NOMO-1 treated with DMSO at 0.1 percent for 48 hours (cell line): ENCODE data around the gene DOK3.
"Not testable (repeated sequence)": the region's sequence is repeated elsewhere in the genome, so short reads cannot be mapped to it uniquely, and the experiment has no call there.

ENCODE experiments used
- DNase-seq: peaks from one replicate; lab custom pipeline; 2025; ENCODE audit not compliant: unreplicated experiment; lab: John Stamatoyannopoulos, UW

The DOK3 gene

DNA sequence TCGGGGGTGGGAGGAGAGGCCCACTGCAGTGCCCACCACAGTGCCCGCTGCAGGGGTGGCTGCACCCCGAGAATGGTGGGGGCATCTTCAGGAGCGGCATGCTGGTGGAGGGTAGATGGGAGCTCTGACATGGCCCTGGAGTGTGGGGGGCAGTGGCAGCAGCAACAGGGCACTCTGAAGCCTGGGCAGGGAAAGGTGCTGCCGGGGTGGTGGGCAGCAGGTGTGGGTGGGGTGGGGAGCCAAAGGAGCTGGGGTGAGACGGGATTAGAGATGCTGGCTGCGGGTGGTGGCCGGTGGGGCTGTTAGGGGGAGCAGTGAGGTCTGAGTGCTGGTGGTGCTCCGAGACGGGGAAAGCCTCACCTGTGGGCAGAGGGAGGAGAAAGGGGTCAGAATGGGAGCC lies 26.8 kb upstream of the DOK3 start:
- DNase-seq, result no peak

- no peak for DNase-seq
Observed at GRCh38 chr5:177535125-177535524, 25.5 kb upstream of the DOK3 start.

GRCh38 chr5:177534433-177534832 lies 24.8 kb upstream of the DOK3 start:
- not testable (repeated sequence) for DNase-seq

DNA sequence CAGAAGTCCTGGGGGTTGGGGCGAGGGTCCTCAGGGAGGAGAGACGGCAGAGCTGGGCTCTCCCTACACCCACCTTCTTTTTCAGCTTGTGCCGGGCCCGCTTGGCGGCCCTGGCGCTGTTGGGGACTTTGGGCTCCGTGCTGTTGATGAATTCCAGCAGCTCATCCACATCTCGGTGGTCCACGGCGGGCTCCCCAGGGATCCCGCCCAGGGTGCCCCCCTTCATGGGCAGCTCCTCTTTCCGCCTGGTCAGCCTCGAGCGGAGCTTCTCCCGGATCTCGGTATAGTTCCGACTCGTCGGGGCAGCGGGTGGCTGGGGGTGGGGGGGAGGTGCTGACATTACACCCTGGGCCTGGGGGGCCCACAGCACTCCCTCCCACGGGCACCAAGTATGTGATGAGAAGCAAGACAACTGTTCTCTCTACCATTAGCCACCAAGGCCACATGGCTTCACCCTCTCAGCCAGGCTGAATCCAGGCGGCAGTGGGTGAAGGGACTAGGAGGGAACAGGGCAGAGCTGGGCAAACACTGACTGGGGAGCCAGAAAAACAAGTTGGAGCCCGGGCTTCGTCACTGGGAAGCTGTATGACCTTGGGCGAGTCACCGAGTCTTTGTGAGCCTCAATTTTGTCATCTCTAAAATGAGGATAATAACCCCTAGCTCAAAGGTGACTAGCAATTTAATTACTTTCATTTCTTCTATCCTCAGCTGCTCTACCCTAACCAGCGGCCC lies 21.7 kb upstream of the DOK3 start:
- DNase-seq, result no peak

DNA sequence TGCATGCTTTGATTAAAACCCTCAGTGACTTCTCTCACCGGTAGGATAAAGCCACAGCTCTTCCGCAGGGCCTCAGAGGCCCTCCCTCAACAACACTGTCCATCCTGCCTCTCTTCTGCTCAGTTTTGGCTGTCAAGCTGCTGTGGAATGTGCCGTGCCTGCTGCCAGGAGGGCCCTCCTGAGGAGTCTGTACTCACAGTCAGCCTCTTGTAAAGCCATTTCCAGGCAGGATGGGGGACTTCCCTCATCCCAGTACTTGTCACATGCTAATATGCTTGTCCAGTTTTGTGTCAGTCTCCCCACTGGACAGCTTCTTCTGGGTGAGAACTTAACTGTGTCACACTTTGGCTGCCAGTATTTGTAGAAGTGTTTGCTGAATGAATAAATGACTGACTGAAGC lies 21.0 kb upstream of the DOK3 start:
- DNase-seq, result no peak

DNA sequence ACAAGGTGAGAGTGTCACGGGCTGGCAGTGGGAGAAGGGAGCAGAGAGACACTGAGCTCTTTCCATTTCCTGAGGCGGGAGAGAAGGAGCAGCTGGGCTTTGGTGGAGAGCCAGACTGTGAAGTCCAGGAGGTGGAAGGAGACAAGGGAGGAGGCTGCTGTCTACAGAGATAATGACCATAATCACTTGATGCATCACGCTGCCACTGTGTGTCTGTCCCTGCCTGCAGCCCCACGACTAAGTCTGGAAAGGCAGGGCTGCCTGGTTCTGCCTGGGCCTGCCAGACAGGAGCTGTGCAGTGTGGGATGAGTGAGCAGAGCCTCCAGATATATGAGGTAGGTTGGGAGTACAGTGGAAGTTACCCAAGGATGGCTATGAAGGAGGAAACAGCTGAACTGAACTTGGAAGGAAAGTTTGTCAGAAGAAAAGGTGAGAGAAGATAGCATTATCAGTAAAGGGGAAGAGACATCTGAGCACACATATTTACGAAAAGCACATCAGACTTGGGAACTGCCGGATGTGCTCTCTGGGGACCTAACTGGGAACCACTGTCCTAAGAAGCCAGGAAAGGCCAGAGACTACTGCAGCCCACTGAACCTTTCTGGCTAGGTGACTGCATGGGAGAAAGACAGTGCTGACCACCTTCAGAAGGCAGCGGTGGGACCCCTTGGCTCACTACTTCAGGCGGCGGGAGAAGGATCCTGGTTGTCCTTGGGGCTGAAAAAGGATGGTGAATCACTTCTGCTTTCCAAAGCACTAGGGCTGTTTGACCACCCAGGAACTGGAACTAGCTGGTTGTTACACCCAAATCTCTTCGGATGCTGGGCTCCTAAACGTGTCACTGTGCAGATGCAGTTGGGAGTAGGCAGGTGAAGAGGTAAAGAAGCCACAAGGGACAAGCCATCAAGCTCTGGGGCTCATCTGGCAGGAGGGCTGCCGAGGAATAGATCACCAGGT lies 19.9 kb upstream of the DOK3 start:
- DNase-seq, result no peak

- DNase-seq, result no peak
Observed at GRCh38 chr5:177528631-177529030, 19.0 kb upstream of the DOK3 start.

GRCh38 chr5:177527595-177527994 lies 18.0 kb upstream of the DOK3 start:
- DNase-seq, result no peak

DNA sequence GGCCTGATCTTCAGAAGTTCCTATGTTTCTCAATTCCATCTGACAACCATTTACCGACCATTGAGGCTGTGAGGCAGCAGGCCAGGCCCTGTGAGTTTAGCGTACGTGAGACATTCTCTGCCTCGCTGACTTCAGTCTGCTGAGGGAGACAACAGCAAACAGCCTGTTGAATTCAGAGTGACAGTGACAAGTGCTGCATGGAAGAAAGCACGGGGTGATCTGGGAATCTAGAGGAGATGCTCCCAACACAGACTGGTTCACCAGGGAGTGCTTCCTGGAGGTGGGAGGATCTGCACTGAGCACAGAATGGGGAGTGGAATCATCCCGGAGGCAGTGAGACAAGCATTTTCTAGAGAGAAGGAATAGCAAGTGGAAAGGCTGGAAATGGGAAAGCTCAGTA lies 17.2 kb upstream of the DOK3 start:
- DNase-seq, result no peak

GRCh38 chr5:177526191-177526590 lies 16.6 kb upstream of the DOK3 start:
- no peak for DNase-seq

DNA sequence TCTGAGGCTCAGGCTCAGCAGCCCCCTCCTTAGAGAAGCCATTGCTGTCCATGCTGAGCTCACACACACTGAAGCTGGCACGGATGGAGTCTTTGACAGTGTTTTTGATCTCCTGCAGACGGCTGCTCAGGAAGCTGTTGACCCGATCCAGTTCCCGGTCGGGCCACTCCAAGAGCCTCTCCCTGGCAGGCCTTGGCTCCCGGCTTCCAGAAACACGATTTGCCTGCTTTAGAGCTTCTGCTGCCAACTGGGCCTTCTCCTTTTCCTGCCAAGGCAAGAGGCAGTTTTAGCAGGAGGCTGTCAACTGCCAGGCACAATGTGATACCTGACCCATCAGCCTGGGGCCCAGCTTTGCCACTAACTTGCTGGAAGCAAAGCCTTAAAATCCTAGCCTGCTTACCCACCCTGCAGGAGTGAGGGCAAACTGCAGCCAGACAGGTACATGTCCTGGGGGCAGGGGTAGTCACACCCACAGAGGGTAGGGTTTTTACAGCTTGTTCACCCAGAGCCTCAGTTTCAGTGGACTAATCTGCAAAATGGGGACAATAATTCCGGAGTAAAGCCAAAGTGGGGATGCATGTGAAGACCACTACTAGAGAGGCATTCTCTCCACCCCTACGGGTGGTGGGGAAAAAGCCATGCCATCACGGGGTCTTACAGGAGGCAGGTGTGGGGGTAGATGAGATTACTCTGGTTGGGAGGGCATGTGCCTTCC lies 15.5 kb upstream of the DOK3 start:
- no peak for DNase-seq

DNA sequence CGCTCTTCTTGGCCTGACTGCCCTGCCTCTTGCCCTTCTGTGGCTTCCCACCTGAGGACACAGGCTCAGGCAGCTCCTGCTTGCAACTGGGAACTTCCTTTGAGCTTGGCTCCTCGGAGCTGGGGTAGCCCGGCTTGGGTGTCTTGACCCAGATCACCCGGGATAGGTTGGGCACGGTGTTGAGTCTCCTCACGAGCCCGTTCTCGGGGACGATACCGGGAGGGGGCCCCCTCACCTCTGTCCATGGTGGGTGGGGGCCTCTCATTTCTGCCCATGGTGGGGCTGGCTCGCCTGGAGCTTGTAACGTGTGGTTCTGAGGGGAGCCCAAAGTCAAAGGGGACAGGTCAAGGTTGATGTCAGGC lies 14.9 kb upstream of the DOK3 start:
- no peak for DNase-seq

GRCh38 chr5:177523711-177524538 lies 14.3 kb upstream of the DOK3 start:
- no peak for DNase-seq

GRCh38 chr5:177520916-177521513 lies 11.4 kb upstream of the DOK3 start:
- DNase-seq, result no peak

- DNase-seq, result no peak
Observed at GRCh38 chr5:177520271-177520670, 10.6 kb upstream of the DOK3 start.

GRCh38 chr5:177519463-177520235 lies 10.0 kb upstream of the DOK3 start:
- no peak for DNase-seq

DNA sequence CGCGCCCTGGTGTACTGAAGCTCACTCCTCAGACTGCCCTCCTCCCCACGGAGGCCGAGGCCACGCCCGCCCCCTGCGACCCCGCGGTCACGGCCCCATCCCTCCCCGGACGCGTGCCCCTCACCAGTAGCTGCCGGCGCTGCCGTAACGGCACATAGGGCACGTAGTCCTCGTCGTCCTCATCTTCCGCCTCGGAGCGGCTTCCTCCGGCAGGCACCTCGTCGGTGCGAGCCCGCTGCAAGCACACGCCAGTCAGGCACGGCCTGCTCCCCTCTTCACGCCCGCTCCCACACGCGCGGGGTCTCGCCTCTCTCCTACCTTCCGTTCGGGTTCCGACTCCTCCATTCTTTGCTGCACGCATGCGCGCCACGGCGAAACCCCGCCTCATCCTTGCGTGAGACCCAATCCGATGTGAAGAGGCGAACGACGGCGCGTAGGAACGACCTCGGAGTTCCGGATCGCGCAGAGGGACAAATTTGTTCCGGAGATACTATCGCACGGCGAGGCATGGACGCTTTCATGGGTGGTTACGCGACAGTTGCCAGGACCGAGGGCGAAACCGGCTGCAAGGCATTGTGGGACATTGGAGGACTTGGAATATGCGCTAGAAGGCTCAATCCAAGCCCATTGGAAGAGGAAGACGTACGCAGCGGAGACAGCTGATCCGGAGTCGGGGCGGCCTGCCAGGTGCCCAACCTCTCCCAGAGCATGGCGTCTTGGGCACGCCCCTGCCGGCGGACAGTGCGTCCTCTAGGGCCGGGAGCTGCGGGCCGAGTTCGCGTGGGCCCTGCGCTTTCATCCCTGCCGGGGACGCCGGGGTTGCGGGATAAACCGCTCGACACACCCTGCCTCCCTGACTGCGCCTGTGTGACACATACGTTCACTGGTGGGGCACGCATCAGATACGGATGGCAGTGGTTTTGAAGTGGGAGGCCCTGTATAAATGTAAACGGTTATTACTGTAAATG lies 7.3 kb upstream of the DOK3 start, which contains the start of gene DDX41:
Gene DDX41, minus strand, starts transcription at position 361 of the 968 bp plus-strand sequence. Its CDS starts 16 bp downstream, at position 345.
- peak; percentile 99 for DNase-seq

DNA sequence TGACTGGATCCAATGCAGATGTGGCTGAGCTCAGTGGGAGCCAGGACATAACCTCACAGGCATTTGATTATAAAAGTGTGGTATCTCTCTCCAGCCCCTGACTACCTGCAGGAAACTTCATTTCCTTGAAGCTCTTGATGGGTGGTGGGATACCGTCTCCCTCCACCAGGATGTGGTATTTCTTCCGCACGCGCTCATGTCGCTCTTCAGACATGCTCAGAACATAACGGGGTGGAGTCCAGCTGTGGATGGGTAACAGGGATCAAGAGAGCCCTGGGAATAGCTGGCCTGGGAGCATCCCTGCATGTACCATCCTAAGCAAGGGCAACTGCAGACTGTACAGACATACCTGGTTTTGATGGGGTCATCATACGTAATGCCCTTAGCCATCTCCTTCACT lies 6.0 kb upstream of the DOK3 start:
- DNase-seq, result no peak
